LNCaP clone FGC (cell line): Measurements from ENCODE around the gene GPC5.

ENCODE experiments used
- DNase-seq: peaks from one replicate; pipeline ENCODE4 v3.0.0-alpha.2; 2011; ENCODE audit warnings: low read depth
- H3K4me3 ChIP-seq: 2 replicates; pipeline ENCODE4 v1.5.1; 2011; ENCODE audit warnings: mild to moderate bottlenecking, low read depth, low read length, control low read depth
- CTCF ChIP-seq: IDR thresholded peaks from 2 replicates; pipeline ENCODE4 v1.5.1; 2012; ENCODE audit warnings: mild to moderate bottlenecking; ENCODE audit not compliant: control insufficient read depth, insufficient read depth; ENCODE audit errors: extremely low read depth

The GPC5 gene

GRCh38 chr13:91546900-91547299 is 148.5 kb downstream of the GPC5 start:
- no peak for DNase-seq
- no peak for TF ChIP-seq CTCF
- no peak overlapping the region for H3K4me3 ChIP-seq

GRCh38 chr13:91553584-91553983 is 155.2 kb downstream of the GPC5 start:
- no peak for TF ChIP-seq CTCF
- no peak for DNase-seq
- no peak overlapping the region for H3K4me3 ChIP-seq

GRCh38 chr13:91554101-91554500 is 155.7 kb downstream of the GPC5 start:
- no peak overlapping the region for H3K4me3 ChIP-seq
- TF ChIP-seq CTCF, result no peak
- DNase-seq, result no peak

- TF ChIP-seq CTCF, result peak; percentile 17; the same call in 1 of the 2 replicates
- DNase-seq, result no peak
Measured at GRCh38 chr13:91557328-91558090, 159.1 kb downstream of the GPC5 start.

GRCh38 chr13:91563799-91564198 is 165.4 kb downstream of the GPC5 start:
- DNase-seq, result no peak
- H3K4me3 ChIP-seq, result no peak overlapping the region
- no peak for TF ChIP-seq CTCF

More at GRCh38 chr13:91557328-91558090, 159.1 kb downstream of the GPC5 start:
- H3K4me3 ChIP-seq, result no peak overlapping the region

- DNase-seq, result no peak
- no peak for TF ChIP-seq CTCF
- H3K4me3 ChIP-seq, result no peak overlapping the region
Measured at GRCh38 chr13:91564396-91564795, 166.0 kb downstream of the GPC5 start.

GRCh38 chr13:91565296-91565695 is 166.9 kb downstream of the GPC5 start:
- DNase-seq, result peak; percentile 52
- no peak overlapping the region for H3K4me3 ChIP-seq
- TF ChIP-seq CTCF, result no peak
